ENCODE measurements around the gene KCNN3. TPM values are rescaled to one million over a fixed set of nuclear protein-coding genes. Genes with fewer than 3 reads are reported as not detected.
A peak's percentile ranks its signal among the peaks of the same experiment; 100 is the strongest.

The KCNN3 gene
- total RNA-seq, 2 donors from 2014 or later, result 0.04 to 0.32 TPM

DNA sequence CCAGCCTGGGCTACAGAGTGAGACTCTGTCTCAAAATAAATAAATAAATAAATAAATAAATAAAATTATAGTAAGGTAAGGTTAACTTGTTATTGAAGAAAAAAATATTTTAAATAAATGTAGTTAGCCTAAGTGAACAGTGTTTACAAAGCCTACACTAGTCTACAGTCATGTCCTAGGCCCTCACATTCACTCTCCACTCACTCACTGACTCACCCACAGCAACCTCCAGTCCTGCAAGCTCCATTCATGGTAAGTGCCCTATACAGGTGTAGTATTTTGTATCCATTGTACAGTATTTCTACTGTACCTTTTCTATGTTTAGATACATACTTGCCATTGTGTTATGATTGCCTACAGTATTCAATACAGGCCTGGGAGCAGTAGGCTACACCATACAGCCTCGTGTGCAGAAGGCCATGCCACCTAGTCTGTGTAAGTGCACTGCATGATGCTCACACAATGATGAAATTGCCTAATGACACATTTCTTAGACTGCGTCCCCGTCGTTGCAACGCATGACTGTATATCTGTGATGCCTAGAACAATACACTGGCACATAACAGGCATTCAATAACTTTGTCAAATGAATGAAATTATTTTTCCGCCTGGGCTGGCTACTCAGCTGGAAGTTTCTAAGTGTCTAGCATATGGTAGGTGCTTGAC lies 14.8 kb downstream of the KCNN3 start:
- ATAC-seq, result peak in 1 of 2 donors; percentile 21

DNA sequence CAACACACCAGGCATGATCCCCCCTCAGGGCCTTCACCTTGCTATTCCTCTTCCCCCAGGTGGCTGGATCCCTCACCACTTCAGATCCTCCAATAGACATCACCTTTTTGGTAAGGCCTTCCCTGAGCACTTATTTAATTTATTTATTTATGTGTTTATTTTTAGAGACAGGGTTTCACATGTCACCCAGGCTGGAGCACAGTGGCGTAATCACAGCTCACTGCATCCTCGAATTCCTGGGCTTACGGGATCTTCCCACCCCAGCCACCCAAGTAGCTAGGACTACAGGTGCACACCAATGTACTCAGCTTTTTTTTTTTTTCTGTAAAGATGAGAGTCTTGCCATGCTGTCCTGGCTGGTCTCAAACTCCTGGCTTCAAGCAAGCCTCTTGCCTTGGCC lies 17.2 kb downstream of the KCNN3 start:
- Mint-ChIP-seq H3K27ac (no peak overlapping the region), H3K9me3 (no peaks in the 10 kb centered on the region), H3K36me3 (no peaks in the 10 kb centered on the region)
- DNase-seq (ENCODE audit: low spot score in 2 of 2), result no peak
- ATAC-seq, result no peak

More for the DNA sequence above, 14.8 kb downstream of the KCNN3 start:
- Mint-ChIP-seq H3K27ac (no peak overlapping the region), H3K9me3 (no peaks in the 10 kb centered on the region), H3K36me3 (no peaks in the 10 kb centered on the region)
- no peak for DNase-seq (ENCODE audit: low spot score in 2 of 2)

DNA sequence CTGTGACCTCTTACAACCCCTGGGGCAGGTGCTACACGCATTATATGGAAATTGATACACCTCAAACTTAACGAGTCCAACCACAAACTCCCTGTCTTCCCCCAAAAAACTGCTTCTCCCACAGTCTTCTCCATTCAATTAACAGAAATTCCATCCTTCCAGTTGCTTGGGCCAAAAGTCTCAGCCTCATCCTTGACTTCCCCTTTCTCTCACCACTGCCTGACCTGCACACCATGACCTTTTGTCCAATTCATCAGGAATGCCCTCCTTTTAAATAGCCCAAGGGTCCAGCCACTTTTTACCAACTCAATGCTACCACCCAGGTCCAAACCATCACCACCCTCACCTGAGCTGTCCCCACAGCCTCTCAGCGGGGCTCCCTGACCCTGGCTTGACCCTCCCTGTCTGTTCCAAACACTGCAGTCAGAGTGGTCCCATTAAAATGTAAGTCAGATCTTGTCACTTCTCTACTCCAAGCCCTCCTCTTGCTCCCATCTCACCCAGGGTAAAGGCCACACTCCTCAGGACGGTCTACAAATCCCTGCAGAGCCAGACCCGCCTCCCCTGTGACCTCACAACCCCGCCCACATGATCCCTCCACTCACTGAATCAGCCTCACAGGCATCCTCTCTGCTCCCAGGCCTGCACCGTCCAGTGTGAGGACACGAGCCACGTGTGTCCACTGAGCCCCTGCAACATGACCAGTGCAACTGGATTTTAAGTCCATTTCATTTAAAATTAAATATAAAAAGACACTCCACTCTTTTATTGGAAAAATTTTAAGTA lies 18.5 kb downstream of the KCNN3 start:
- Mint-ChIP-seq H3K27ac (no peak overlapping the region), H3K36me3 (no peaks in the 10 kb centered on the region), H3K9me3 (no peaks in the 10 kb centered on the region)
- ATAC-seq, result no peak
- DNase-seq (ENCODE audit: low spot score in 2 of 2), result no peak

DNA sequence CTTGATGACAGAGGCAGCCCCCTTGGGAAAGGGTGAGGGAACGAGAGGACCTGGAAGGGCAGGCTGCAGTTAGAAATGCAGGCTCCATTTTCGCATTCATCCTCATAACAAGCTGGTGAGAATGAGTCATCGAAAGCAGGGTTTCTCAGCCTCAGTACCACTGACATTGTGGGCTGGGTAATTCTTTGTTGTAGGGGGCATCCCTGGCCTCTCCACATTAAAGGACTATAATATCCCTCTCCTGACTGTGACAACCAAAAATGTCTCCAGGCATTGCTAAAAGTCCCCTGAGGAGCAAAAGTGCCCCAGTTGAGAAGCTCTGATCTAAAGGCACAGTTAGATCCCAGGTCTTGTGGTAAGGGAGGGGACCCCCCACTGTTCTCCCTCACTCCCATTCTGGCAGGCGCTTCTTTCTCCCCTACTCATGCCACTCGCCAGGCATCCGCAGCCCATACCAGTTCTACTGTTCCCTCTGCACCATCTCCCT lies 20.4 kb downstream of the KCNN3 start:
- H3K36me3 Mint-ChIP-seq, result no peaks in the 10 kb centered on the region
- peak overlapping the region in 1 of 2 donors; percentile 26 for H3K27ac Mint-ChIP-seq
- no peaks in the 10 kb centered on the region for H3K9me3 Mint-ChIP-seq
- DNase-seq (ENCODE audit: low spot score in 2 of 2) (peak; percentile 38 to 78), ATAC-seq (peak; percentile 97 to 98)

DNA sequence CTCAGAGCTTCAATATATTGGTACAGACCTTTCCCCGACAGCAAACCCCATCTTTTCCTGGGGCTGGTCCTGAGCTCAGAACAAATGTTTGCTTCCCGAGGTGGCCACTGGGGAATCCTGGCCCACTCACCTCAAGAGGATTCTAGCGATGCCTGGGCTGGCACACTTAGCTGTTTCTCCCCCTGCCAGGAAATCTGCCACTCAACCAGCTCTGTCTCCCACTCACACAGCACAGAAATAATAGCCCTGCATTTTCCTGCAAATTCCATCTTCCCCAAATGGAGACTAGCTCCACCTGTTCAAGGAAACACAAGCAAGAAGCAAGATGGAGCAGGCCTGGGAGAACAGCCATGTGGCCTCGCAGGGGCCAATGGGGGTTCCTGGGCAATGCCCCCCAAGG lies 21.1 kb downstream of the KCNN3 start:
- Mint-ChIP-seq H3K9me3 (no peaks in the 10 kb centered on the region), H3K36me3 (no peaks in the 10 kb centered on the region), H3K27ac (no peak overlapping the region)
- no peak for ATAC-seq
- no peak for DNase-seq (ENCODE audit: low spot score in 2 of 2)

DNA sequence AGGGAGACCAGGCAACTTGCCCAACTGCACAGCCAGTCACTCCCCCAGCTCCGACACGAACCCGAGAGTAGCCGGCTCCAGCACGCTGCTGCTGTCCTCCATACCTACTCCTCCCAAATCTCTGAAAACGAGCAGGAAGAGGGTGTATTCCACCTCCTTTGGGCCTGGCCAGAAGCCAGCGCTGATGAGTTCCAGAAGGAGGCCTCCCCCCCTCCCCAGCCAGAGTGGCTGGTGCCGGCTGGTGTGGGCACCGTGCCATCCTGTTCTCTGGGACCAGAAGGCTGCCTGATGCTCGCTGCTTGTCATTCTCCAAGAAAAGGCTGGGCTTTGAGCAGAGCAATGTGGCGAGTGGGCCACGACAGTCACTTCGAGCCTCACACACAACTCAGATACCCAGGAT lies 22.2 kb downstream of the KCNN3 start:
- ATAC-seq (no peak), DNase-seq (ENCODE audit: low spot score in 2 of 2) (no peak)
- no peaks in the 10 kb centered on the region for H3K9me3 Mint-ChIP-seq
- no peak overlapping the region for H3K27ac Mint-ChIP-seq
- H3K36me3 Mint-ChIP-seq, result no peaks in the 10 kb centered on the region

DNA sequence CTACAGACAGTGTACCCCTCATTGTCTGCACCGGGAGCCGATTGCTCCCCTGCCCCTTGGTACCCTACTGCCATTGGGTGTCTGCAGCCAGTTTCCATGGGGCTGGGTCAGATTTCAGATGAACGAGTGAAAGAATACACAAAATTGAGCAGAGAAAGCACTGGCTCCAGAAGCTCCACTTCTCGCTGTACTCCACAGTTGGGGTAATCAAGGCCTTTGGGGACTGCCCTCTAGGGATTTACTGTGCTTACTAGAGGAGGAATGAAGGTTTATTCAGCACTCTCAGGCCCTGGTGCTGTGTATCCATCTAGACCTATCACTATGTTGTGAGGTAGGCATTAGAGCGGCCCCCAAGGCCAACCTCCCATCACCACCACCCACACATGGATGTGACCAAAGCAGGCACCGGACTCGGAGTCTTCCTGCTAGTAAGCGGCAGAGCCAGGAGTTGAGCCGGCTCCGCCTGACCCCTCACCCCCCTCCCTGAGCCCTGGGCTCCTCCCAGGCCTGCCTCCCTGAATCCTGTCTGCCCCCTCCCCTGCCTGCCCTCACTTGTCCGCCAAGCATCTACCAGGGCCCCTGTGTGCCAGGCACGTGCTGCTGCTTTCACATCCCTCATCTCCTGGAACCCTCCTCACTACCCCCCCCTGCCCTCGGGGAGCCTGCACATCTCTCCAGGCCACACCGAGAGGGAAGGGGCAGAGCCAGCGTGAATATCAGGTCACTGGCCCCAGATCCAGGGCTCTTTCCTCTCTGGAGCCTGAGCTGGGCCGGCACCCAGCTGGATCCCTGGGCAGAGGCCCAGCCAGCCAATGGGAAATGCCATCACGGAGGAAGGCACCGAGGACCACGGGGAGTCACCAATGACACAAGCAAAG lies 23.3 kb downstream of the KCNN3 start:
- ATAC-seq (no peak), DNase-seq (ENCODE audit: low spot score in 2 of 2) (no peak)
- Mint-ChIP-seq H3K36me3 (no peaks in the 10 kb centered on the region), H3K9me3 (no peaks in the 10 kb centered on the region), H3K27ac (no peak overlapping the region)

DNA sequence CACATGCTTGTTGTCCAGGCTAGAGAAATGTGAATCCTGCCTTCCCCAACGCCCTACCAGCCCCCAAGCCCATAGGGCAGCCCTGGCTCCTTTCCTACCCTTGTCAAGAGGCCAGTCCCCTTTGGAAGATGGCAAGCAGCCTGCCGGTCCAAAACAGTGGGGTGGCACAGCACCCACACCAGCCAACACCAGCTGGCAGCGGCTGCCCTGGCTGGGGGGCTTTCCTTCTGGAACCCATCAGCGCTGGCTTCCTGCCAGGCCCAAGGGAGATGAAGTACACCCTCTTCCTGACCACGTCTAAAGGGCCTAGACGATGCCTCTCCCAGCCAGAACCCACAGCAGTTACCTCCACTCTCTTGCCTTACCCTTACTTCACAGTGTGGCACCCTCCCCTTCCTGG lies 24.2 kb downstream of the KCNN3 start:
- Mint-ChIP-seq H3K9me3 (no peaks in the 10 kb centered on the region), H3K27ac (peak overlapping the region in 1 of 2 donors; percentile 15), H3K36me3 (no peaks in the 10 kb centered on the region)
- ATAC-seq (no peak), DNase-seq (ENCODE audit: low spot score in 2 of 2) (no peak)

DNA sequence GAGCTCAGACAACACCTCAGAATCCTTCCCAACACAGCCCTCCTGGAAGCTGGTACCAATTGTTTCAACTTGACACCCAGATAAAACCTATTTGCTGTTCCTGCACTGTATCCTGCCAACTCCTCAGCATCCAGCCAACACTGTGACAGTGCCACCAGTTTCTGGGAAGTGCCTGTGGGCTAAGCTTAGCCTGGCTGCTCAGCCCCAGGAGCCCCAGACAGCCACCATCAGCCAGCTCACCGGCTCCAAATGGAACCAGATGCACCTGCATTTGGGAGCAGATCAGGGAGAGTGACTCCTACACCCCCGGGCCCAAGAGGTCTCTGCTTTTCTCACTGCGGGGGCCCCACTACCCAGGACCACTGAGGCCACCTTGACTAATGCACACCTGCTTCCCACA lies 24.9 kb downstream of the KCNN3 start:
- DNase-seq (ENCODE audit: low spot score in 2 of 2), result no peak
- Mint-ChIP-seq H3K36me3 (no peaks in the 10 kb centered on the region), H3K27ac (no peak overlapping the region), H3K9me3 (no peaks in the 10 kb centered on the region)
- no peak for ATAC-seq

DNA sequence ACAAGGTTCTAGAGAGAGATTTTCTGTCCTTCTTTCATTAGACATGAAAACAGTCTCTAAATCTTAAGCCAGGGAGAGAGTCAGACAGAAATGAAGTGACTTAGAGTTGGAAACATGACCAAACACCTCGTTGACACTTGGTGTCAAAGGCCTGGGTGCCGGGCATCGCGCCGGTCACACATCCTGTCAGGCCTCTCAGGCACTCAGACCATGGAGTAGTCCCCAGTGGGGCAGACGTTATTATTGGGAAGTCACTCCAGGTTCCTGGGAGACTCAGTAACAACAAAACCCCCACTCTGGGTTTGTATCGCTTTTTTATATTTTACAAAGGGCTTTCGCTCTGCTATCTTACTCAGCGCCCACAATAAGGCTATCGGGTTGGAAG lies 25.8 kb downstream of the KCNN3 start:
- Mint-ChIP-seq H3K36me3 (no peaks in the 10 kb centered on the region), H3K9me3 (no peaks in the 10 kb centered on the region), H3K27ac (no peak overlapping the region)
- ATAC-seq (no peak), DNase-seq (ENCODE audit: low spot score in 2 of 2) (no peak)

DNA sequence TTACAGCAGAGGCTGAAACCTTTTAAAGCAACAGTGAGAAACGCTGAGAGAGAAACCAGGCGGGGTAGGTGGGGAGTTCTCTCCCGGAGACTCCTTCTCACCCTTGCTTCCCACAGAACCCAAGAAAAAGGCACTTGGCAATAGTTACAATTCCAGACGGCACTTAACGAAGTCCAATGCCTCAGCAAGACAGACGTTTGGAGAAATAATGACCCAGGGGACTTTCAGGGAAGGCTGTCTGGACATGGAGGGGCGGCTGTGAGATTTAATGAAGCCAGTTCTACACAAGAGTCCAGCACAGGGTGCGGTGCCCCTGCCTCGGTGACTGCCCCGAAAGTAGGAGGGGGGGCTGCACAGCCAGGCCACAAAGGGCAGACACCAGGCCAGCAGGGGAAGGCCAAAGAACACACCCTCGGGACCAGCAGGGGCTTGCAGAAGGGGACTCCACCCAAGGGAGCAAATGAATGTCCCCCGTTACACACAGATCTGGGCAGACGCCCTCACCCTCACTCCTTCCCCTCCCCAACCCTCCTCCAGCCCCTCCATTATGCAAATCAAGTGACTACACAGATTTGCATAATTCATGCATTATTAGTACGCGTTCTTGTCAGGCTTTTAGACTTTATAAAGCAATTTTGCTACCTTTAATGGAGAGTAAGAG lies 26.3 kb downstream of the KCNN3 start:
- Mint-ChIP-seq H3K36me3 (no peaks in the 10 kb centered on the region), H3K27ac (no peak overlapping the region), H3K9me3 (no peaks in the 10 kb centered on the region)
- DNase-seq (ENCODE audit: low spot score in 2 of 2) (no peak), ATAC-seq (no peak)

DNA sequence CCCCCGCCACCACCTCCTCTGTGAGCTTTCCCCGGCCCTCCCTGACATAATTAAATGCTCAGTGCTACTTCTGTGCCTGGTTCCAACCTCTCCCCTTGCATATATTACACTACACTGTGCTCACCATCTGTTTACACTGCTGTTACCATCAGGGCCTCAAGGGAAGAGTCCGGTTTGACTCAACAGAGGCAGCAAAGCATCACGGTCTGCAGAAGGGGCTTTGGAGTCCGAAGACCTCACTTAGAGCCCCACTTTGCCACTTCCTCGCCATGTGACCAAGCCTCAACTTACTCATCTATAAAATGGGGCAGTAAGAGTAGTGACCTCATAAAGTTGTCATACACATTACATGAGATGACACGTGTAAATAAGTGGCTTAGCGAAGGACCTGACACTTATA lies 27.4 kb downstream of the KCNN3 start:
- ATAC-seq (peak in 1 of 2 donors; percentile 22), DNase-seq (ENCODE audit: low spot score in 2 of 2) (no peak)
- no peaks in the 10 kb centered on the region for H3K9me3 Mint-ChIP-seq
- no peaks in the 10 kb centered on the region for H3K36me3 Mint-ChIP-seq
- H3K27ac Mint-ChIP-seq, result no peak overlapping the region

DNA sequence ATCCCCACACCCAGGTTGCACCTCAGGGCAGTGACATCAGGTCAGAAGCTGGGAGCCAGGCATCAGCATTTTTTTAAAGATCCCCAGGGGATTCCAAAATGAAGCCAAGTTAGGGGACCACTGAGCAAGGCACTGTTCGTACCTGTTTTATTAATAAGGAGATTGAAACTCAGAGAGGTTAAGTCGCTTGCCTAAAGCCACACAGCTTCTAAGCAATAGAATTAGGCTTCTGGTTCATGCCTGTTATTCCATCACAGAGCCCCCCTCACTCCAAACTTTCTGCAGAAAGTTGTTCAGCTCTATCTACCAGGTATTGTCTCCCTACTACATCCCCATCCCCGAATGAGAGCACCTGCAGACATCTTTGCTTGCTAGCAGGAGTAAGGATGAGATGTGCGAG lies 28.7 kb downstream of the KCNN3 start:
- H3K27ac Mint-ChIP-seq, result no peak overlapping the region
- DNase-seq (ENCODE audit: low spot score in 2 of 2) (no peak), ATAC-seq (no peak)
- no peaks in the 10 kb centered on the region for H3K36me3 Mint-ChIP-seq
- H3K9me3 Mint-ChIP-seq, result no peaks in the 10 kb centered on the region

DNA sequence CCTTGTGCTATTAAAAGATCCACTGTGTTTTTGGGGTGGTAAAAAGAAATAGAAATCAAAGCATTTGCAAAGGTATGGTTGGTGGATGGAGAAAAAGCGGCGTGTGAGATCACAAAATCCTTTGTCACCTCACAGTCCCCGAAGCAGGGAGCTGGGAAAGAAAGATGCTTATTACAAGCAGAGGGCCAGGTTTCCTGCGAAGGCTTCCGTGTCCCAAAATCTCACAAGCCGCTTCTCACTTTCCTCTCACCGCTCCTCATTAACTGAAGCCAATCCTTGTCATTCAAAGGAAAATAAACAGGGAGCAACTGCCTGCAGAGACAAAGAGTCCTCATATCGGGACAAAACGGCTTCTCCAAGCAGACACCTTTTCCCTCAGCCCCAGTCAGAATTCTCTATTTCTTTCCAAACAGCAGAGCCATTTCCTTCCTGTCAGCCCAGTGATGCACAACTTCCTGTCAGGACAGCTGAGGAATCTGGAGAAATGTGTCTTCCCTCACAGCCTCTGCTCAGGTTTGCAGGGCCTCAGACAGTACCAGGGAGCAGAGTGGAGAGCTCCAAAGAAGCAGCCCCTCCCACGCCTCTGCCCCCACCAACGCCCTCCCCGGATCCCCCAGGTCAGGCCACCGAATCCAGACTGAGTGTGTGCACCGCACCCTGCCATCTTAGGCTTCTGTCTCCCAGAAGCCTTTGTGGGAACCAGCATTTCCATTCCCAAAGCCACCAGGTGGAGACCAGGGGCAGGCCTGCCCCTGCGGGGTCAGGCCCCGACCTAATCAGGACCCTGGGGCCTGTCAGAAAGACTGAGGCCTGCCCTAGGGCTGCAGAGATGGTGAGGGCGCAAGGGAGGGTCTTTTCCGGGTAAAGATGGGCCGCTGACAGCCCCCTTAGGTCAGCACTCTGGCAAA lies 29.6 kb downstream of the KCNN3 start:
- Mint-ChIP-seq H3K36me3 (no peaks in the 10 kb centered on the region), H3K9me3 (no peaks in the 10 kb centered on the region), H3K27ac (peak overlapping the region in 1 of 2 donors; percentile 67)
- ATAC-seq, result no peak
- DNase-seq (ENCODE audit: low spot score in 2 of 2), result no peak

DNA sequence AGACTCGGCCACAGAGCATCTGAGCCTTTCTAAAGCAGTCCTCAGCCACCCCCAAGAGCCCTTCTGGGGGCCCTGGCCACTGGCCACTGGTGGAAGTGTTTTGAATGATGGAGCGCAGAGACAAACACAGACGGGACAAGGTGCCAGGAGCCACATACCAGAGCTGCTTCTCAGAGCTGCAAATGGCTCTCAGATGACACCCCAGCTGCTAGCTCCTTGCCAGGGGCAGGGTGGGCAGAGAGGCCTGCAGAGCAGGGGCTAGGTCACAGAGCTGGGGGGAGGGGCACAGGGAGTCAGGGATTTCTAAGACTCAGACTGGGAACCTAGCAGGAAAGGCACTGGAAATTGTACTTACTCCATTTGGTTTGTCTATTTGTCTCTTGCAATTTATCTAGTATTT lies 30.4 kb downstream of the KCNN3 start:
- no peaks in the 10 kb centered on the region for H3K9me3 Mint-ChIP-seq
- H3K27ac Mint-ChIP-seq, result peak overlapping the region in 1 of 2 donors; percentile 67
- DNase-seq (ENCODE audit: low spot score in 2 of 2), result no peak
- H3K36me3 Mint-ChIP-seq, result no peaks in the 10 kb centered on the region
- ATAC-seq, result no peak

DNA sequence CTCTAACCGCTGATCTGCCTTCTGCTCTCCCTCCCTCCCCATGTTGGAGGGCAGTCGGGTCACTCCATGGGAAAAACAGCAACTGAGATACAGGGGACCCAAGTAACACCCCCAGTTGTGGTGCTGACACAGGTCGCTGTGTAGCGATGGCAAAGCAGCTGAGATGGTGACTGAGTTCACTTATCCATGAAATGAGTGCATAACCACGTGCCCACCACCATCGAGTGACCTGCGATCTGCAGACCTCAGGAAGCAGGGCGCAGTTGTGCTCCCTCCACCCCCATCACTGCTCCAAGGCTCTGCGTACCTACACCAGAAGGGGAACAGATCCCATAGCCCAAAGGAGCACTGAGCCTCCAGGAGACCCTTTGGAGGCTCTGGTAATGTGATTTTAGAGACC lies 31.1 kb downstream of the KCNN3 start:
- H3K36me3 Mint-ChIP-seq, result no peaks in the 10 kb centered on the region
- no peak for ATAC-seq
- no peak overlapping the region for H3K27ac Mint-ChIP-seq
- no peaks in the 10 kb centered on the region for H3K9me3 Mint-ChIP-seq
- no peak for DNase-seq (ENCODE audit: low spot score in 2 of 2)
